T-cell (primary cell): ENCODE measurements around the gene RBM19. TPM values are rescaled to one million over a fixed set of nuclear protein-coding genes. Genes with fewer than 3 reads are reported as not detected.

Experiments
- ATAC-seq, 4 experiments: fragments of 200-7000 bp in 3 of 4; fragments of 150-1000 bp in 1 of 4; cut with Tn5 transposase; replicated peaks in 1 of 4; 1 replicate in 3 of 4; 2 replicates in 1 of 4; pipeline ENCODE4 v1.10.0; 2021; ENCODE audit warnings: moderate library complexity in 3 of 4, mild to moderate bottlenecking in 2 of 4, moderate number of reproducible peaks in 1 of 4
- CTCF ChIA-PET, 2 donors: fragments of 300-600 bp; sonication (Branson Sonifier 250); formaldehyde crosslinking; loops; one replicate each; lab custom pipeline; 2022; ENCODE audit warnings: antibody characterized with exemption in 2 of 2; lab: Charles Lee
- POLR2A ChIA-PET, 2 donors: fragments of 300-600 bp; sonication (Branson Sonifier 250); formaldehyde crosslinking; loops; one replicate each; lab custom pipeline; 2022; ENCODE audit warnings: antibody characterized with exemption in 2 of 2; lab: Charles Lee
- DNase-seq, 35 experiments: peaks; one replicate each; pipeline versions ENCODE4 v3.0.0 to v3.0.0-alpha.2; 2013 to 2023
- H3K27ac ChIP-seq: one replicate; pipeline ENCODE4 v1.5.1; 2013; ENCODE audit warnings: low read length
- H3K27me3 ChIP-seq, 2 experiments: replicated peaks in 1 of 2; 1 replicate in 1 of 2; 2 replicates in 1 of 2; pipeline versions ENCODE4 v1.6.1 to v1.7.0; 2013; ENCODE audit warnings: low read length in 1 of 2, mixed read lengths in 1 of 2; ENCODE audit not compliant: control insufficient read depth in 2 of 2, insufficient read depth in 2 of 2; ENCODE audit errors: extremely low read depth in 1 of 2
- H3K36me3 ChIP-seq, 2 donors: 1 replicate in 1 of 2; 2 replicates in 1 of 2; pipeline versions ENCODE4 v1.6.1 to v1.7.0; 2013; ENCODE audit warnings: low read length in 1 of 2; ENCODE audit not compliant: control insufficient read depth in 2 of 2, insufficient read depth in 1 of 2; ENCODE audit errors: extremely low read depth in 1 of 2
- H3K4me1 ChIP-seq, 2 experiments: 1 replicate in 1 of 2; 2 replicates in 1 of 2; pipeline versions ENCODE4 v1.6.1 to v1.7.0; 2013; ENCODE audit warnings: low read length in 2 of 2, mixed read lengths in 1 of 2; ENCODE audit not compliant: insufficient read depth in 2 of 2, control insufficient read depth in 1 of 2; ENCODE audit errors: extremely low read depth in 1 of 2
- H3K4me3 ChIP-seq, 2 donors: 1 replicate in 1 of 2; 2 replicates in 1 of 2; pipeline versions ENCODE4 v1.5.1 to v1.7.0; 2013; ENCODE audit warnings: mild to moderate bottlenecking in 2 of 2, low read length in 1 of 2, moderate library complexity in 1 of 2; ENCODE audit not compliant: control insufficient read depth in 1 of 2; ENCODE audit errors: extremely low read depth in 1 of 2
- H3K9me3 ChIP-seq: 2 replicates; pipeline ENCODE4 v1.7.0; 2013
- H3K27ac Mint-ChIP-seq, 2 donors: one replicate each; pipeline ENCODE4 v1.8.0; 2020 to 2021; ENCODE audit warnings: mild to moderate bottlenecking in 2 of 2, mixed read lengths in 2 of 2
- H3K27me3 Mint-ChIP-seq, 2 donors: one replicate each; pipeline ENCODE4 v1.8.0; 2021 to 2022; ENCODE audit warnings: mixed read lengths in 2 of 2
- H3K36me3 Mint-ChIP-seq: one replicate; pipeline ENCODE4 v1.8.0; 2021; ENCODE audit warnings: mixed read lengths
- H3K4me1 Mint-ChIP-seq, 3 donors: one replicate each; pipeline ENCODE4 v1.8.0; 2020 to 2022; ENCODE audit warnings: mixed read lengths in 3 of 3, mild to moderate bottlenecking in 1 of 3
- H3K4me3 Mint-ChIP-seq, 3 donors: one replicate each; pipeline ENCODE4 v1.8.0; 2020 to 2022; ENCODE audit warnings: mild to moderate bottlenecking in 3 of 3, mixed read lengths in 3 of 3, moderate library complexity in 3 of 3
- H3K9me3 Mint-ChIP-seq, 3 donors: one replicate each; pipeline ENCODE4 v1.8.0; 2020 to 2022; ENCODE audit warnings: mixed read lengths in 3 of 3
- WGBS: methylation state at CpG from one replicate; pipeline ENCODE4 v1.1.5; 2013; ENCODE audit warnings: missing lambda C conversion rate; ENCODE audit not compliant: insufficient coverage; 5-methylcytosine and 5-hydroxymethylcytosine counted together
- total RNA-seq, 35 experiments: library from RNA in 6 of 35; stranded (reverse) in 6 of 35; fragments of 120-200 nt in 1 of 35; gene quantifications; one replicate each; pipeline versions ENCODE4 v1.2.1 to v1.2.4 and lab custom pipeline; 2013 to 2026

The RBM19 gene
- total RNA-seq, 5 donors from 2014 or later (not counting 1 experiment from before 2014, with no cell fraction given): 57.9 to 80.3 (median 78.3) TPM

- no peaks in the 10 kb centered on the region for H3K36me3 Mint-ChIP-seq
- ATAC-seq (no peak), DNase-seq (no peak)
- POLR2A ChIA-PET: no interaction called here
- H3K27me3 Mint-ChIP-seq: peaks cover 27 to 38% of the 10 kb centered on the region in 2 donors
- H3K4me3 ChIP-seq: no peak overlapping the region
- H3K9me3 ChIP-seq: no peaks in the 10 kb centered on the region
- CTCF ChIA-PET: no interaction called here
- no peaks in the 10 kb centered on the region for H3K36me3 ChIP-seq
- peaks cover 0 to 39% of the 10 kb centered on the region in 2 experiments for H3K27me3 ChIP-seq
- WGBS: no CpG with 5 or more reads among the region's 14 CpGs
- no peaks in the 10 kb centered on the region for H3K4me1 Mint-ChIP-seq
- H3K27ac Mint-ChIP-seq: no peak overlapping the region
- no peaks in the 10 kb centered on the region for H3K4me1 ChIP-seq
- H3K9me3 Mint-ChIP-seq: peaks cover 4 to 14% (median 13%) of the 10 kb centered on the region in 3 donors
- no peak overlapping the region for H3K27ac ChIP-seq
- H3K4me3 Mint-ChIP-seq: no peak overlapping the region
Measured at GRCh38 chr12:113782873-113783272, 183.3 kb downstream of the RBM19 start.

GRCh38 chr12:113781415-113782198 is 184.5 kb downstream of the RBM19 start:
- H3K4me3 Mint-ChIP-seq: no peak overlapping the region
- Histone ChIP-seq H3K4me1 (no peaks in the 10 kb centered on the region), H3K9me3 (no peaks in the 10 kb centered on the region), H3K27ac (no peak overlapping the region), H3K4me3 (no peak overlapping the region), H3K27me3 (peaks cover 0 to 46% of the 10 kb centered on the region in 2 experiments), H3K36me3 (no peaks in the 10 kb centered on the region)
- 59% methylated on average over 8 of the region's 10 CpGs for WGBS
- ChIA-PET CTCF (no interaction called here), POLR2A (no interaction called here)
- ATAC-seq: no peak
- no peaks in the 10 kb centered on the region for H3K36me3 Mint-ChIP-seq
- H3K9me3 Mint-ChIP-seq: peaks cover 0 to 10% (median 4%) of the 10 kb centered on the region in 3 donors
- no peaks in the 10 kb centered on the region for H3K4me1 Mint-ChIP-seq
- peaks cover 30 to 39% of the 10 kb centered on the region in 2 donors for H3K27me3 Mint-ChIP-seq
- no peak for DNase-seq
- peak overlapping the region in 1 of 2 donors; percentile 25 for H3K27ac Mint-ChIP-seq

GRCh38 chr12:113779774-113780173 is 186.4 kb downstream of the RBM19 start:
- no peak overlapping the region for H3K4me3 Mint-ChIP-seq
- CTCF ChIA-PET: no interaction called here
- POLR2A ChIA-PET: no interaction called here

GRCh38 chr12:113778432-113779132 is 187.5 kb downstream of the RBM19 start:
- Mint-ChIP-seq H3K27ac (no peak overlapping the region), H3K27me3 (peaks cover 35 to 49% of the 10 kb centered on the region in 2 donors), H3K9me3 (peaks cover 0 to 10% (median 4%) of the 10 kb centered on the region in 3 donors)

More at GRCh38 chr12:113779774-113780173, 186.4 kb downstream of the RBM19 start:
- no peak for DNase-seq
- Mint-ChIP-seq H3K9me3 (peaks cover 0 to 10% (median 4%) of the 10 kb centered on the region in 3 donors), H3K27ac (no peak overlapping the region), H3K36me3 (no peaks in the 10 kb centered on the region), H3K4me1 (no peaks in the 10 kb centered on the region), H3K27me3 (peaks cover 33 to 47% of the 10 kb centered on the region in 2 donors)
- Histone ChIP-seq H3K9me3 (no peaks in the 10 kb centered on the region), H3K4me1 (no peaks in the 10 kb centered on the region), H3K4me3 (no peak overlapping the region), H3K27me3 (peaks cover 0 to 50% of the 10 kb centered on the region in 2 experiments), H3K27ac (no peak overlapping the region), H3K36me3 (no peaks in the 10 kb centered on the region)
- WGBS: no CpG with 5 or more reads among the region's 2 CpGs
- no peak for ATAC-seq

GRCh38 chr12:113777751-113778150 is 188.4 kb downstream of the RBM19 start:
- ChIA-PET POLR2A (no interaction called here), CTCF (no interaction called here)
- H3K9me3 ChIP-seq: no peaks in the 10 kb centered on the region
- no peaks in the 10 kb centered on the region for H3K4me1 ChIP-seq
- DNase-seq: no peak
- H3K4me1 Mint-ChIP-seq: no peaks in the 10 kb centered on the region
- no peak overlapping the region for H3K27ac Mint-ChIP-seq
- no peak overlapping the region for H3K4me3 ChIP-seq
- no peak overlapping the region for H3K4me3 Mint-ChIP-seq
- H3K27me3 ChIP-seq: peaks cover 0 to 41% of the 10 kb centered on the region in 2 experiments
- H3K36me3 ChIP-seq: no peaks in the 10 kb centered on the region
- H3K36me3 Mint-ChIP-seq: no peaks in the 10 kb centered on the region
- peaks cover 35 to 42% of the 10 kb centered on the region in 2 donors for H3K27me3 Mint-ChIP-seq
- ATAC-seq: no peak
- peaks cover 0 to 10% (median 4%) of the 10 kb centered on the region in 3 donors for H3K9me3 Mint-ChIP-seq
- H3K27ac ChIP-seq: no peak overlapping the region
- no CpG with 5 or more reads among the region's 2 CpGs for WGBS

More at GRCh38 chr12:113778432-113779132, 187.5 kb downstream of the RBM19 start:
- no peak overlapping the region for H3K4me3 Mint-ChIP-seq
- H3K4me1 Mint-ChIP-seq: no peaks in the 10 kb centered on the region
- 59% methylated on average over 4 of the region's 12 CpGs for WGBS
- no peak for DNase-seq
- peaks cover 0 to 49% of the 10 kb centered on the region in 2 experiments for H3K27me3 ChIP-seq
- no peak for ATAC-seq
- H3K9me3 ChIP-seq: no peaks in the 10 kb centered on the region
- ChIA-PET CTCF (no interaction called here), POLR2A (no interaction called here)
- H3K36me3 ChIP-seq: no peaks in the 10 kb centered on the region
- H3K36me3 Mint-ChIP-seq: no peaks in the 10 kb centered on the region
- H3K27ac ChIP-seq: no peak overlapping the region
- no peak overlapping the region for H3K4me3 ChIP-seq
- no peaks in the 10 kb centered on the region for H3K4me1 ChIP-seq

GRCh38 chr12:113776536-113776935 is 189.6 kb downstream of the RBM19 start:
- no peak overlapping the region for H3K27ac ChIP-seq
- 90% methylated on average over 2 of the region's 7 CpGs for WGBS
- no peak overlapping the region for H3K27ac Mint-ChIP-seq
- ATAC-seq (no peak), DNase-seq (no peak)
- no peaks in the 10 kb centered on the region for H3K36me3 Mint-ChIP-seq
- peaks cover 0 to 38% of the 10 kb centered on the region in 2 experiments for H3K27me3 ChIP-seq
- POLR2A ChIA-PET: no interaction called here
- CTCF ChIA-PET: no interaction called here
- no peaks in the 10 kb centered on the region for H3K4me1 Mint-ChIP-seq
- H3K27me3 Mint-ChIP-seq: peaks cover 34 to 36% of the 10 kb centered on the region in 2 donors
- no peak overlapping the region for H3K4me3 Mint-ChIP-seq
- H3K9me3 Mint-ChIP-seq: peaks cover 0 to 10% (median 4%) of the 10 kb centered on the region in 3 donors
- H3K4me1 ChIP-seq: no peaks in the 10 kb centered on the region
- no peaks in the 10 kb centered on the region for H3K36me3 ChIP-seq
- H3K4me3 ChIP-seq: no peak overlapping the region
- no peaks in the 10 kb centered on the region for H3K9me3 ChIP-seq
